ES-I3 (cell line): ENCODE data around the gene SLC2A1.
"Not testable (repeated sequence)": the region's sequence is repeated elsewhere in the genome, so short reads cannot be mapped to it uniquely, and the experiment has no call there.

ENCODE experiments used
- H3K36me3 ChIP-seq: 2 replicates; pipeline ENCODE4 v1.6.1; 2013; ENCODE audit warnings: mild to moderate bottlenecking, low read length, control low read depth, moderate library complexity; ENCODE audit not compliant: insufficient read depth
- H3K4me1 ChIP-seq: 2 replicates; pipeline ENCODE4 v1.6.1; 2013; ENCODE audit warnings: mild to moderate bottlenecking, control low read depth, low read length; ENCODE audit not compliant: insufficient read depth
- H3K9ac ChIP-seq: 2 replicates; pipeline ENCODE4 v1.6.1; 2013; ENCODE audit warnings: low read depth, mild to moderate bottlenecking, low read length, moderate library complexity
- H3K9me3 ChIP-seq: 2 replicates; pipeline ENCODE4 v1.6.1; 2013; ENCODE audit warnings: mild to moderate bottlenecking, low read length, moderate library complexity; ENCODE audit not compliant: control insufficient read depth, insufficient read depth

The SLC2A1 gene

GRCh38 chr1:42910985-42911384 lies 47.7 kb downstream of the SLC2A1 start:
- H3K36me3 ChIP-seq, result no peaks in the 10 kb centered on the region

DNA sequence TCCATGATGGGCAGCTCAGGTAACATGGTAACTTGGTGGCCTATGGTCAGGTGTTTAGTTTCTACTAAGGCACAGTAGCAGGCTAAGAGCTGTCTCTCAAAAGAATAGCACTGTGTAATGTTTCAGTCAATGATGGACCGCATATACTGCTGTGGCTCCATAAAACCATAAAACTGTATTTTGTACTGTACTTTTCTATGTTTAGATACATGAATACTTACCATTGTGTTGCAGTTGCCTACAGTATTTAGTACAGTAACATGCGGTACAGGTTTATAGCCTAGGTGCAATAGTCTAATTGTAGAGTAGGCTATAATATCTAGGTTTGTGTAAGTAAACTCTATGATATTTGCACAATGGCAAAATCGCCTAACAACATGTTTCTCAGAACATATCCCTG lies 50.6 kb downstream of the SLC2A1 start:
- no peak overlapping the region for H3K9ac ChIP-seq

More at GRCh38 chr1:42910985-42911384, 47.7 kb downstream of the SLC2A1 start:
- Histone ChIP-seq H3K9ac (no peak overlapping the region), H3K9me3 (no peaks in the 10 kb centered on the region; the same call in 1 of the 2 replicates), H3K4me1 (0 out of 2 replicates have a peak, but pooled peaks cover 4% of the 10 kb centered on the region)

DNA sequence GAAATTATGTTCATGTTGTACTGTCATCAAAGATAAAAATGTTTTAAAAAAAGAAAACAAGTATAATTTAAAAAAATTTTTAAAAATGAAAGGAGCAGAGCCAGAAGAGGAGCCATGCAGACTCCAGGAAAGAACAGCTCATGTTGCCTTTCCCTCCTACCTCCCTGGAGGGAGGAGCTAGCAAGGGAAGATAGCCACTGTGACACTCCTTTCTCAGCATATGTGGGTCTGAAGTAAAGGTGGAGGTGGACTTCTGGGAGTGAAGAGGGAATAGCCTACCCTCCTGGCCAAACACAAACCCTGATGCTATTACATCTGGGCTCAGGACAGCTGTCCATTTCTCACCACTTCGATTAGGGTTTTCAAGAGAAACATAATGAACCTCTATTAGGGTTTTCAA lies 54.2 kb downstream of the SLC2A1 start:
- Histone ChIP-seq H3K36me3 (no peaks in the 10 kb centered on the region), H3K4me1 (no peaks in the 10 kb centered on the region), H3K9ac (no peak overlapping the region), H3K9me3 (no peaks in the 10 kb centered on the region)

More for the DNA sequence above, 50.6 kb downstream of the SLC2A1 start:
- Histone ChIP-seq H3K36me3 (no peaks in the 10 kb centered on the region), H3K4me1 (no peaks in the 10 kb centered on the region), H3K9me3 (no peaks in the 10 kb centered on the region)

DNA sequence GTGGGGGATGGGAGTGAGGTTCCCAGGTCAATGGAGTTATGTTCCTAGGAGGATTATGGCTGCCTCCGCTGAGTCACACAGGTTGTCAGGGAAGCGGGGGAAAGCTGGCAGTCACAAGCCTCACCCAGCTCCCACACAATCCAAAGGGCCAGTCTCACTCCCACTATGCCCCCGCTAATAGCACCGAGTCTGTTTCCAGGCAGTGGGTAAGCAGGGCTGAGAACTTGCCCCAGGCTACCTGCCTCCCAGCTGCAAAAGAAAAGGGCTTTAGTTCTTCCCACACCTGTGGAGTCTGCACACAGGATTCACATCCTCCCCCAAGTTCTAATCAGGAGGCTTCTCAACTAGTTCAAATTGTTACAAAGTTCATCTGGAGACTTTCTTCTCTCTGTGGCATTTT lies 58.7 kb downstream of the SLC2A1 start:
- H3K9me3 ChIP-seq, H3K9ac ChIP-seq, H3K36me3 ChIP-seq, H3K4me1 ChIP-seq: not testable (repeated sequence)

- H3K9me3 ChIP-seq, result no peaks in the 10 kb centered on the region
- H3K36me3 ChIP-seq, result no peaks in the 10 kb centered on the region
- no peak overlapping the region for H3K9ac ChIP-seq
- H3K4me1 ChIP-seq, result no peaks in the 10 kb centered on the region
Observed at GRCh38 chr1:42891465-42892138, 67.1 kb downstream of the SLC2A1 start.

GRCh38 chr1:42889264-42889663 lies 69.4 kb downstream of the SLC2A1 start:
- Histone ChIP-seq H3K9ac (no peak overlapping the region), H3K9me3 (no peaks in the 10 kb centered on the region), H3K4me1 (no peaks in the 10 kb centered on the region), H3K36me3 (no peaks in the 10 kb centered on the region)

DNA sequence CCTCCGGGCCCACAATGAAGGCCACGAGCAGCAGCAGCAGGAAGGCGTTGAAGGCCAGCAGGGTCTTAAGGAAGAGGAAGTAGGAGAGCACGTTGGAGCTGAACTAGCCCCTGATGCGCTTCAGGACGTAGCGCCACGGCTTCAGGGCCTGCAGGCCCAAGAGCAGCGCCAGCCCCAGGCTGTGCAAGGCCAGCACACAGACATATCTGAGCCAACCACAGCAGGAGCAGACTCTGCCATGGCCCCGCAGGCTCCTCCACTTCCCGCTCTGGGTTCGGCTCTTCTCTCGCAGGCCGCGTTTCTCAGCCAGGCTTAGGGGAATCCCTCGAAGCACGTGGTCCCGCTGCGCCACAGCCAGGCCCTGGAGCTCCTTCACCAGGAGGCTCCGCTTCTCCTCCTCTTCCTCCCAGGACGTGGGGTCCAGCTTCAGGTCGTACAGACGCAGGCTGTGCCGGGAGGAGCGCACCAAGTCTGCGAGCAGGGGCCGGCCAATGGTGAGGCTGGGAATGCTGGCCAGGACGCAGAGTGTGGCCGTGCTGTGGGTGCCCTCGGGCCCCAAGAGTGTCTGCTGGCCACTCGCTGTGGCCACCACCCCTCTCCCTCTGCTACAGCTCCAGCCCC lies 70.5 kb downstream of the SLC2A1 start:
- H3K36me3 ChIP-seq, result no peaks in the 10 kb centered on the region
- no peak overlapping the region for H3K9ac ChIP-seq
- no peaks in the 10 kb centered on the region for H3K9me3 ChIP-seq
- H3K4me1 ChIP-seq, result no peaks in the 10 kb centered on the region

DNA sequence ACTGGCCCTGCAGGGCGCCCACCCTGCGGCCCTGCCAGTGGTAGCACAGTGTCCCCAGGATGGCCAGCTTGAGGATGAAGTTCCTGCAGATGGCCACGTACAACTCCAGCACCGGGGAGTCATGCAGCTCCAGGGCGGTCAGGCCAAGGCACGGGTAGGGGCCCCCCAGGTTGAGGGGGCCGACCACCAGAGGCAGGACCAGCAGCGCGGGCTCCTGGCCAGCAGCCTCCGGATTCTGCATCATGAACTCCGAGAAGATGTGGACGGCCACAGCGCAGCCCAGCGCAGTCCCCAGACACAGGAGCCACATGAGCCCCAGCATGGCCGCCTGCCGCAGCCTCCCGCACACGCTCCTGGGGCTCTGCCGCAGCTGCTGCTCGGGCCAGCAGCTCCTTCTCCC lies 71.3 kb downstream of the SLC2A1 start:
- H3K4me1 ChIP-seq, result no peaks in the 10 kb centered on the region
- H3K9me3 ChIP-seq, result no peaks in the 10 kb centered on the region
- H3K9ac ChIP-seq, result no peak overlapping the region
- H3K36me3 ChIP-seq, result no peaks in the 10 kb centered on the region

- Histone ChIP-seq H3K9me3 (no peaks in the 10 kb centered on the region), H3K36me3 (no peaks in the 10 kb centered on the region), H3K9ac (no peak overlapping the region), H3K4me1 (no peaks in the 10 kb centered on the region)
Observed at GRCh38 chr1:42886800-42887199, 71.9 kb downstream of the SLC2A1 start.

DNA sequence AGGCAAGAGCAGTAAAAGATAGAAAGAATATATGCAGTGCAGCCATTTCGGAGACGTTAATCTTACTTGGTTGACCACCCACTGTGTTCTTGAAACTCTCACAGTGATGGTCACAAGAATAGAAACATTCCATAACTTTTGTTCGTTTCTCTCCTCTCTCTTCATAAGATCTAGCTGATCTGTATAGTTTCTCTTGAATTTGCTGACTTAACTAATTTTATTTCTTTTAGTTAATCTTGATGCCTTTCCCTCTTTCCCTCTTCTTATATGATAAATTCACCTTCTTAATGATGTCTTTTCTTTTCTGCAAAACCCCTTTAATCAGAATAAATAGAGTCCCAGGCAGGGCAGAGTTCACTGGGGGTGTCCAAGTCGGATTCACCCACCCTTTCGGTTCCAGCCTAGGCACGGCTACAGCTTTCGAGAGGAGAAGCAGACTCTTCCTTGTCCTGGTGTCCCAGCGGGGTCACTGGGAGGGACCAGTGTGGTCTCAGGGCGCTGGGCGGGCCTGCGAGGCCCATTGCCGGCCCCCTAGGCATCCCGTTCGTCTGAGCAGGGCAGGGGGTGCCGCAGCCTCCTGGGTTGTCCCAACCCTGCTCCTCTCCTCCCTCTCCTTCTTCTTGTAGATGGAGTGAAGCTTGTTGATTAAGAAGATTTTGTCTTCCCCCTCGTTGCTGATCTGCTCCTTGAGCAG lies 72.5 kb downstream of the SLC2A1 start:
- H3K36me3 ChIP-seq, result no peaks in the 10 kb centered on the region
- no peaks in the 10 kb centered on the region for H3K4me1 ChIP-seq
- no peak overlapping the region for H3K9ac ChIP-seq
- H3K9me3 ChIP-seq, result peaks cover under 1% of the 10 kb centered on the region; the same call in 1 of the 2 replicates

GRCh38 chr1:42880384-42880783 lies 78.3 kb downstream of the SLC2A1 start:
- Histone ChIP-seq H3K4me1 (no peaks in the 10 kb centered on the region), H3K9me3 (peaks cover 9% of the 10 kb centered on the region), H3K36me3 (no peaks in the 10 kb centered on the region), H3K9ac (no peak overlapping the region)

GRCh38 chr1:42877380-42877779 lies 81.3 kb downstream of the SLC2A1 start:
- Histone ChIP-seq H3K4me1 (no peaks in the 10 kb centered on the region), H3K9me3 (peaks cover 9% of the 10 kb centered on the region), H3K36me3 (no peaks in the 10 kb centered on the region), H3K9ac (no peak overlapping the region)

DNA sequence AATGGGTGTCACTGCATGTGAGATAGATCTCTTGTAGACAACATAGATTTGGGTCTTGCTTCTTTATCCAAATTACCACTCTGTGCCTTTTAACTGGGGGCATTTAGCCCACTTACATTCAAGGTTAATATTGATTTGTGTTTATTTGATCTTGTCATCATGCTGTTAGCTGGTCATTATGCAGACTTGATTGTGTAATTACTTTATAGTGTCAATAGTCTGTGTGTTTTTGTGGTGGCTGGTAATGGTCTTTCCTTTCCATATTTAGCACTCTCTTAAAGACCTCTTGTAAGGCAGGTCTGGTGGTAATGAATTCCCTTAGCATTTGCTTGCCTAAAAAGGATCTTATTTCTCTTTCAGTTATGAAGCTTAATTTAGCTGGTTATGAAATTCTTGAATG lies 82.7 kb downstream of the SLC2A1 start:
- Histone ChIP-seq H3K9ac (no peak overlapping the region), H3K9me3 (peaks cover 6% of the 10 kb centered on the region), H3K4me1 (no peaks in the 10 kb centered on the region), H3K36me3 (no peaks in the 10 kb centered on the region)
